Sigmoid colon (tissue), 4 donors: ENCODE data around the gene COG6.

Experiments used
- EP300 ChIP-seq, 4 donors: sonication (generic); formaldehyde crosslinking; IDR thresholded peaks; one replicate each; pipeline ENCODE4 v1.6.1; 2017; ENCODE audit warnings: antibody characterized with exemption in 4 of 4
- POLR2A ChIP-seq, 2 donors: fragments of 450-650 bp; IDR thresholded peaks; one replicate each; pipeline ENCODE4 v1.6.1; 2016; ENCODE audit warnings: antibody characterized with exemption in 2 of 2, mild to moderate bottlenecking in 2 of 2, moderate library complexity in 2 of 2
- POLR2AphosphoS5 ChIP-seq, 4 donors: sonication (generic); formaldehyde crosslinking; IDR thresholded peaks; one replicate each; pipeline ENCODE4 v1.6.1; 2017; ENCODE audit warnings: antibody characterized with exemption in 4 of 4
- TF ChIP-seq, protein P1 (sequence below), 4 experiments: fragments of 450-650 bp in 3 of 4; fragments of 200-600 bp in 1 of 4; IDR thresholded peaks; one replicate each; pipeline ENCODE4 v1.5.1; 2016 to 2019; ENCODE audit warnings: antibody characterized with exemption in 4 of 4, mild to moderate bottlenecking in 3 of 4, moderate library complexity in 2 of 4

DNA sequence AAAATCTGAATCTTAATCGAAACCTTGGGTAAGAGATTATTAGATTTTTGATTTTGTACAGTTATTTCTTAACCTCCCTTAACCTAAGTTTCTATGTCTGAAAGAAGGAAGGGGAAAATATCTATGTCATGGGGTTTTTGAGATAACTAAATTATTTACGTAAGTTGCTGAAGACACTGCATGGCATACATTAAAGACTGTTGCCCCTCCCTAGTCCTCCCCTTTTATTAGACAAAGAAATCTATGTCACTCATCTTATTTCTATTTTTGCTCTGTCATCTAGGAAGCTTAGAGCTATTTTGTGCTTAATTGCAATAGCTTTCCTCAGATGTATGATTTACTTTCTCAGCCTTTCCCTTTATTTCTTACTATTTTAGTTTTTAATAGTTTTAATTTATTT lies 15.0 kb downstream of the COG6 start:
- TF ChIP-seq POLR2AphosphoS5 (IDR thresholded peaks at IDR 0.05), result no peak
- TF ChIP-seq, protein P1, sequence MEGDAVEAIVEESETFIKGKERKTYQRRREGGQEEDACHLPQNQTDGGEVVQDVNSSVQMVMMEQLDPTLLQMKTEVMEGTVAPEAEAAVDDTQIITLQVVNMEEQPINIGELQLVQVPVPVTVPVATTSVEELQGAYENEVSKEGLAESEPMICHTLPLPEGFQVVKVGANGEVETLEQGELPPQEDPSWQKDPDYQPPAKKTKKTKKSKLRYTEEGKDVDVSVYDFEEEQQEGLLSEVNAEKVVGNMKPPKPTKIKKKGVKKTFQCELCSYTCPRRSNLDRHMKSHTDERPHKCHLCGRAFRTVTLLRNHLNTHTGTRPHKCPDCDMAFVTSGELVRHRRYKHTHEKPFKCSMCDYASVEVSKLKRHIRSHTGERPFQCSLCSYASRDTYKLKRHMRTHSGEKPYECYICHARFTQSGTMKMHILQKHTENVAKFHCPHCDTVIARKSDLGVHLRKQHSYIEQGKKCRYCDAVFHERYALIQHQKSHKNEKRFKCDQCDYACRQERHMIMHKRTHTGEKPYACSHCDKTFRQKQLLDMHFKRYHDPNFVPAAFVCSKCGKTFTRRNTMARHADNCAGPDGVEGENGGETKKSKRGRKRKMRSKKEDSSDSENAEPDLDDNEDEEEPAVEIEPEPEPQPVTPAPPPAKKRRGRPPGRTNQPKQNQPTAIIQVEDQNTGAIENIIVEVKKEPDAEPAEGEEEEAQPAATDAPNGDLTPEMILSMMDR (IDR thresholded peaks at IDR 0.05), result no peak
- TF ChIP-seq POLR2A (IDR thresholded peaks at IDR 0.05), result no peak
- TF ChIP-seq EP300 (IDR thresholded peaks at IDR 0.05), result no peak
